Activated naive CD4-positive, alpha-beta T cell treated with Interleukin-2 at 50 U/mL for 16 hours (primary cell): ENCODE results near the gene CHMP1B.
"Not testable (repeated sequence)": the region's sequence is repeated elsewhere in the genome, so short reads cannot be mapped to it uniquely, and the experiment has no call there.

Source experiments
- DNase-seq: peaks from one replicate; pipeline ENCODE4 v3.0.0-alpha.2; 2020

CHMP1B gene

GRCh38 chr18:11842562-11842961 lies 8.7 kb upstream of the CHMP1B start:
- DNase-seq, result no peak

GRCh38 chr18:11844436-11844835 lies 6.8 kb upstream of the CHMP1B start:
- DNase-seq, result no peak

DNA sequence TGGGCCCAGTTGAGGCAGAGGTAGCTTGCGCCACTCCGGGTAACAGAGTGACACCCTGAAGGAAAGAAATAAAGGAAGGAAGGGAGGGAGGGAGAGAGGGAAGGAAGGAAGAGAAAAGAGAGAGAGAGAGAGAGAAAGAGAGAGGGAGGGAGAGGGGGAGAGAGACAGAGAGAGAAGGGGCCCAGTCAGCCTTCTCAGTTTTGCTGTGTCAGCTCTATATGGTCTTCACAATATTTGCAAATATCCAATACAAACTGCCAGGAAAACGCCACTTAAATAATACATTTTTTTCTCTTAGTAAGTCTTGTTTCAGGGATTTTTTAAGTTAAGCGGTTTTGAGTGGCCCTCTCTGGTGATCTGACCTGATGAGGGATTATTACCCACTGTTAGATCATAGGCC lies 5.6 kb upstream of the CHMP1B start:
- no peak for DNase-seq

DNA sequence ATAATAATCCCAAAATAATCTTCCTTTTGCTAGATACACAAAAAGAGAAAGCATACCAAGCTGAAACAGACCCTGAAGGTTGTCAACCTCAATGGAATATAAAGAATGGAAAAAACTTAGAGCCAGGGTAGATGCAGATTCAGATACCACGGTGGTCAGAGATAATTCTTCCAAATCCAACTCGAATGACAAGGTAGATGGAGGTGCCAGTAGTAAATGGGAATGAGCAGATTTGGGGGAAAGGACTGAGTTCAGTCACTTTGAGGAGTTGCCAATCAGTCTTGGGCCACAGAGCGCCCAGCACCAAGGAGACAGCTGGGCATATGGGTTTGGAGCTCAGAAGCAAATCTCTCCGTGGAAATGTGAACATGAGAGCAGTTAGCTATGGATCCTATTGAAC lies 3.4 kb upstream of the CHMP1B start:
- DNase-seq, result no peak

GRCh38 chr18:11849279-11849678 lies 1.9 kb upstream of the CHMP1B start:
- DNase-seq, result no peak

GRCh38 chr18:11849841-11850634 lies 1.2 kb upstream of the CHMP1B start:
- DNase-seq, result peak; percentile 55

GRCh38 chr18:11850821-11851145 lies 430 bp upstream of the CHMP1B start:
- DNase-seq, result no peak

- peak; percentile 50 for DNase-seq
Observed at GRCh38 chr18:11851806-11852337, 659 bp downstream of the CHMP1B start.

DNA sequence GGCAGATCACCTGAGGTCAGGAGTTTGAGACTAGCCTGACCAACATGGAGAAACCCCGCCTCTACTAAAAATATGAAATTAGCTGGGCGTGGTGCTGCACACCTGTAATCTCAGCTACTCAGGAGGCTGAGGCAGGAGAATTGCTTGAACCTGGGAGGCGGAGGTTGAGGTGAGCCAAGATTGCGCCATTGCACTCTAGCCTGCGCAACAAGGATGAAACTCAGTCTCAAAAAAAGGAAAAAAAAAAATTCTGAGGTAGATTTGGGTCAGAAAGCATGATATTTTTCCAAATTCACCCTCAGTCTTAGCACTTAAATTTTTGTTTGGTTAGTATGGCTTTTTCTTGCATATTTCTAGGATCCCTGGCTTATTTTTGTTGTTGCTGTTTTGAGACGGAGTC lies 3.3 kb downstream of the CHMP1B start:
- DNase-seq, result not testable (repeated sequence)

DNA sequence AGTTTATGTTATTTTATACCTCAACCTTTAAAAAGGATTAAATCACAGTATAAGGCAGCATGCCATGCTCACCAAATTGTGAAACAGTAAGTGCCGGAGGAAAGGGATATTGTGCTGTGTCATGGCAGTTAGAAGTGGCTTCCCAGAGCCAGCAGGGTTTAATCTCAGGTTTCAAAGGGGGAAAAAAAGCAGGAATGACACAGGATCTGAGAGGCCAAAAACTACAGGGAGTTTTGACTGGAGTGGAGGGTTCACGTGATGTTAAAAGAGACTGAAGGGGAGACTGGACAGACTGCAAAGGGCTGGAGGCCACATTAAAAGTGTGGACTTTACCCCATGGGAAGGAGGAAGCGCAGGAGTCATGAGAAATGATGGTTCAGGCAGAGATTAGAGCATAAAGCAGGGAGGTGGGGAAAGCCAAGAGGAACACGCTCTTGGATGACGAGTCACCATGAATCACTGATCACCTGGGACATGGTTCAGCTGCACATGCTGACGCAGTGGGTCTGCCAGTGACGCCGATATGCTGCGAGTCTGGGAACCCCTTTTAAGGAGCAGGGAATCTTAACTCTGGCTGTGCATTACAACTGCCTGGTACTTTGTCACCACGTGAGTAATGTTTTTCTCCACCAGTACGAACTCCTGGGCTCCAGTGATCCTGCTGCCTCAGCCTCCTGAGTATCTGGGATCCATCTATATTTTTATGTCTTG lies 6.1 kb downstream of the CHMP1B start:
- no peak for DNase-seq

- DNase-seq, result no peak
Observed at GRCh38 chr18:11859282-11859830, 8.1 kb downstream of the CHMP1B start.

- no peak for DNase-seq
Observed at GRCh38 chr18:11859903-11860407, 8.7 kb downstream of the CHMP1B start.

- DNase-seq, result no peak
Observed at GRCh38 chr18:11860594-11861450, 9.6 kb downstream of the CHMP1B start.

DNA sequence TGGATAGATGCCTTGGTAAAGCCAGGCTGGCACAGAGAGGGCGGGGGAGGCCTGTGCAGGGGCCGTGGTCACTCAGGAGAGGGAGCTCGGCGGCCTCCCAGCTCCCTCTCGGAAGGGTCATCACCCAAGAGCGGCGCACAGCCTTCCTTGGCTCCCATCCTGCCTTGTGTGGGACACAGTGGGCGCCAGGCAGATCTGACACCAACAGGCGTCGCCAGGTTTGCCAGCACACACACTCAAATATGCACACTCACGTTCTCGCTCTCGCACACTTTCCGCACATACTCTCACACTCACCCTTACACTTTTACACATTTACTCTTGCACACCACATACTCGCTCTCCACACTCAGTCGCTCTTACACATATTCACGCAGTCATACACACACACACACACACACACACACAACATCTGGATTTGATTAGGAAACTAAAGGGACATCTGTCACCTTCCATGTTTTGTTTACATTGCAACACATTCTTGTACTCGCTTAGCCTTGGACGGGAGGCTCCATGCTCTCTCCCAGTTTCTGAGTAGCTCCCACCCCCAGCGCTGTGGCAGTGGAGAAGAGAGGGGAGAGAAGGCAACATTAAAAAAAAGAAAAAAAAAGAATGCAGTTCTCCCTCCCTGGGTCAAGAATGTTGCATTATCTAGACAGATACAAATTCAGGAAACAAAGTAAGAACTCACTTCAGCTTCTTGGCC lies 10.5 kb downstream of the CHMP1B start:
- no peak for DNase-seq

GRCh38 chr18:11862468-11863137 lies 11.4 kb downstream of the CHMP1B start:
- no peak for DNase-seq

GRCh38 chr18:11864471-11864870 lies 13.3 kb downstream of the CHMP1B start:
- DNase-seq, result no peak

DNA sequence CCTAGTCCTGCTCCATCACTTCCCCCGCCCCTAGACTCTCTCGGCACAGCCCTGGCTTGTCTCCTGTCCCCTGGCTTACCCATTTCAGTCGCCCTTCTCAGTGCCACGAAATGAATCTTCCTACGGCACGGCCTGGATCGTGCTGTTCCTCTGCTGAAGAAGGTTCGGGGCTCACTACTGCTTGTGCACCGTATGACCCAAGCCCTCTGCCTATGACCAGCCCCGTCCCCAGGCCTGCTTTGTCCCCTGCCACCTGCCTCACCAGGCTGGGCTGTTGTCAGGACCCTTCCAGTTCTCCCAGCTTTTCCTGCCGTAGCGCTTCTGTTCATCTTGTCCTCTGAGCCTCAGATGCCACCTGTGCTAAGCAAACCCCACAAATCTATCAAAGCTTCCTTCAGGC lies 13.9 kb downstream of the CHMP1B start:
- DNase-seq, result no peak

GRCh38 chr18:11866329-11866728 lies 15.1 kb downstream of the CHMP1B start:
- DNase-seq, result no peak

GRCh38 chr18:11866764-11867163 lies 15.6 kb downstream of the CHMP1B start:
- DNase-seq, result no peak

DNA sequence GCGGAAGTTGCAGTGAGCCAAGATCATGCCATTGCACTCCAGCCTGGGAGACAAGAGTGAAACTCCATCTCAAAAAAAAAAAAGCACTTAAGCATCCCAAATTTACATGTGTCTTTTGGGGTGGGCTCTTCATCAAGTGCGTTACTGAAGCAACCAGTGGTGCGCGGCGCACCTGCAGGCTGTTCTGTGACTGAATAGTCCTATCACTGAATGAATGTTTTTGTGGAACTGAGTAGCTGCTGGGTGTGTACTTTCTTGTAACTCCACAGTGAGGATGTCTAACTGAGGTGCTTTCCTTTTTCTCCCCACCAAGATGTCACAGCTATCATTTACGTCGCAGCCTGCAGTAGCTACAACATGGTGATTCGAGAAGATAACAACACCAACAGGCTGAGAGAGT lies 17.0 kb downstream of the CHMP1B start:
- no peak for DNase-seq

- DNase-seq, result no peak
Observed at GRCh38 chr18:11871501-11871900, 20.3 kb downstream of the CHMP1B start.
